ENCODE results near the gene TYW1.
"Not testable (repeated sequence)": the region's sequence is repeated elsewhere in the genome, so short reads cannot be mapped to it uniquely, and the experiment has no call there.

The TYW1 gene

GRCh38 chr7:67163285-67163684 lies 166.7 kb downstream of the TYW1 start:
- H3K4me3 ChIP-seq (ENCODE audit: control insufficient read depth, low read depth, low read length); DNase-seq (ENCODE audit: low read depth): not testable (repeated sequence)

DNA sequence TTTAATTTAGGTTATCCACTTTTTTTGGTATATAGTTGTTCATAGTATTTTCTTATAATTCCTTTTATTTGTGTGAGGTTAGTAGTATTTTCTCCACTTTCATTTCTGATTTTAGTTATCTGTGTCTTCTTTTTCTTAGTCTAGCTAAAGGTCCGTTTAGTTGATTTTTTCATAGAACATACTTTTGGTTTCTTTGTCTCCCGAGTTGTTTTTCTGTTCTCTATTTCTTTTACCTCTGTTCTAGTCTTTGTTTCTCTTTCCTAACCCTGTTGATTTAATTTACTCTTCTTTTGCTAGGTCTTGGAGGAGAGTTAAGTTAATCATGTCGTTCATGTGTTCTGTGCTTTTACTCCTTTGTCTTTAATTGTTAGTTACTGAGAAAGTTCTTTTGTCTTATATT lies 174.5 kb downstream of the TYW1 start:
- not testable (repeated sequence) for H3K4me3 ChIP-seq (ENCODE audit: control insufficient read depth, low read depth, low read length); DNase-seq (ENCODE audit: low read depth)

DNA sequence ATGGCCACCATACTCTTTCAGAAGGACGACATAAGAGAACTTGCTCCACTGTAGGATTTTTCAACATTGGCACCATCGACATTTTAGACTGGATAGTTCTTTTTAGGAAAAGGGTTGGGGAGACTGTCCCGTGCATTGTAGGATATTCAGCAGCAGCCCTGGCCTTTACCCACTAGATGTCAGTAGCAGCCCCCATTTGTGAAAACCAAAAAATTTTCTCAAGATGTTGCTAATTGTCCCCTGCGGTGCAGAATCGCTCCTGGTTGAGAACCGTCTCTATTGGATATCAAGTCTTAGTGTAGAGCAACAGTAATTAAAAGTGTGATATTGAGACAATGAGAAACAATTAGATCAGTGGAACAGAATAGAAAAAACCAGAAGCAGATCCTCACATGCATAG lies 180.1 kb downstream of the TYW1 start:
- TF ChIP-seq CTCF (conservative IDR thresholded peaks at IDR 0.05; ENCODE audit: control insufficient read depth, insufficient read depth, low read depth, low read length): peak; percentile 12
- H3K4me3 ChIP-seq (ENCODE audit: control insufficient read depth, low read depth, low read length): not testable (repeated sequence)

DNA sequence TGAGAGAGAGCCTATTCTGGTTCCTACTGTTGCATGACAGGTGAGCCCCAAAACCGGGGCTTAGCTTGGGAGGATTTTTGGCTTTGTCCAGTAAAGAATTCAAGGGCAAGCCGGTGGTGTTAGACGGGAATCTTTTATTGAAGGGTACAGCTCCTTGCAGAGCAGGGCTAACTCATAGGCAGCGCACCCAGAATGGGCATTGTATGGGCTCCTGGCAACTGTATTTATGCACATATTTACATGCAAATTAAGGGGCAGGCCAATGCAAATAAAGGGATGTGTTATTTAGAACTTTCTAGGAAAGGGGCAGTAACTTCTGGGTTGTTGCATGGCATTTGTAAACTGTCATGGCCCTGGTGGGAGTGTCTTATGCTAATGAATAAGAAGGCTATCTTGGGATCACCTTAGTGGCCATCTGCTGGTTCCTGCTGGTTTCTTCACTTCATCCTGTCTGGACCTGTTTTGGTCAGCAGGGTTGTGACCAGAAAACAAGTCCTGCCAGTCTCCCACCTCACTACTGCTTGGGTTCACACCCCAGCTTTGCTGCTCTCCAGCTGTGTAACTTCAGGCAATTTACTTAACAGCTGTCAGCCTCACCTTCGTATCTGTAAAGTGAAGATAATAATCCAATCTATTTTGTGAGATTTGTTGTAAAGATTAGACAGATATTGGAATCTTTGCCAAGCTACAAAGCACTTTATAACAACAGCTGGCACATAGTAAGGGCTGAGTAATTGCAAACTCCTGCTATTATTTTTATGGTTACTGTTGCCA lies 182.5 kb downstream of the TYW1 start:
- DNase-seq (ENCODE audit: low read depth); H3K4me3 ChIP-seq (ENCODE audit: control insufficient read depth, low read depth, low read length): not testable (repeated sequence)

More for the DNA sequence above, 180.1 kb downstream of the TYW1 start:
- DNase-seq (ENCODE audit: low read depth): not testable (repeated sequence)

GRCh38 chr7:67182956-67183750 lies 186.5 kb downstream of the TYW1 start:
- DNase-seq (ENCODE audit: low read depth): peak; percentile 19
- not testable (repeated sequence) for H3K4me3 ChIP-seq (ENCODE audit: control insufficient read depth, low read depth, low read length)

GRCh38 chr7:67184912-67185659 lies 188.5 kb downstream of the TYW1 start:
- DNase-seq (ENCODE audit: low read depth); H3K4me3 ChIP-seq (ENCODE audit: control insufficient read depth, low read depth, low read length): not testable (repeated sequence)

- not testable (repeated sequence) for H3K4me3 ChIP-seq (ENCODE audit: control insufficient read depth, low read depth, low read length); DNase-seq (ENCODE audit: low read depth)
Observed at GRCh38 chr7:67185660-67186129, 189.1 kb downstream of the TYW1 start.

- H3K4me3 ChIP-seq (ENCODE audit: control insufficient read depth, low read depth, low read length); DNase-seq (ENCODE audit: low read depth): not testable (repeated sequence)
Observed at GRCh38 chr7:67189160-67189559, 192.5 kb downstream of the TYW1 start.

GRCh38 chr7:67189801-67190465 lies 193.3 kb downstream of the TYW1 start:
- not testable (repeated sequence) for DNase-seq (ENCODE audit: low read depth); H3K4me3 ChIP-seq (ENCODE audit: control insufficient read depth, low read depth, low read length)

DNA sequence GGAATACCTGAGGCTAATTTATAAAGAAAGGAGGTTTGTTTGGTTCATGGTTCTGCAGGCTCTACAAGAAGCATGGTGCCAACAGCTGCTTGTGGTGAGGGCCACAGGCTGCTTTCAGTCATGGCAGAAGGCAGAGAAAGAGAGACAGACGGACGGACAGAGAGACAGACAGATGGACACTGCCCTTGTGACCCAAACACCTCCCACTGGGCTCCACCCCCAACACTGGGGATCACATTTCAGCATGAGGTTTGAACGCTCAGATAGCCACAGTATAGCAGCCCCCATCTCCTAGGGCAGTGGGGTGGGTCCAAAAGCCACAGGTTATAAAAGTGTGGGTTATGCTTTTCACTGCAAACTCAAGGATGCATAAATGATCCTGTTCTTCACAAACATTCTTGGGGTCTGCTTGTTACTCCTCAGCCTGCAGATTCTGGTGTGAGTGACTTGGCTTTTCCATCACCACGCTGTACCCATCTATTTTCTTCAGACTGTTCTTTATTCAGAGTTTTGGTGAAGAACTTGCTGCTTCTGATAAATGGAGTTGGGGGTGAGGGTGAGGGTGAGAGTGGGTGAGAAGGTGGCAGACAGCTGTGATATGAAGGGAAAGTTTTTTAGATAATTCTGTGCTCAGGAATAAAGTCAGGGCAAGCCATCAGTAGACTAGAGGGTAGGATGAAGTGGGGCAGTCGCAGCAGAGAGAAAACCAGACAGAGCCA lies 194.5 kb downstream of the TYW1 start:
- DNase-seq (ENCODE audit: low read depth): not testable (repeated sequence)

DNA sequence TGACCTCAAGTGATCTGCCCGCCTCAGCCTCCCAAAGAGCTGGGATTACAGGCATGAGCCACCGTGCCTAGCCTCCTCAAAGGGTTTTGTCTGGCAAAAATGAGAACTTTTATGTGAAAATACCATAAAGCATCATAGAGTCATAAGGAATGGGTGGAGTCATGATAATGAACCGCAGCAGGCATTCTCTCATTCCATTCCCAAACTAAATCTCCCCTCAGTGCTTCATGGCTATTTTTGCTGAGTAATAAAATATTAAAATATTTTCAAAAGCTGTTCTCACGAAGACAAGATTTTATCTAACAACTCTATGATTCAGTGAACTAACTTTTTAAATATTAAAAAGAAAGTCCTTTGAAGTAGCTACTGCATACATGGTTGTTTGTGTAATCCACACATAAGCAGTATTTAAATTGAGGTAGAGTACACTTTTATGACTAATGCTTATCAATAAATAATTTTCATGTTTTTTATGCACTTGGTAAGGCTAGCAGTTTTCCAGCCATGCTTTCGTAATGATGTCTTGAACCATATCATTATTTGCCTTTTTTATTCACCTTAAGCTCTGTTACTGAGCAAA lies 195.6 kb downstream of the TYW1 start:
- peak; percentile 7 for DNase-seq (ENCODE audit: low read depth)

More for the DNA sequence above, 194.5 kb downstream of the TYW1 start:
- H3K4me3 ChIP-seq (ENCODE audit: control insufficient read depth, low read depth, low read length): not testable (repeated sequence)

DNA sequence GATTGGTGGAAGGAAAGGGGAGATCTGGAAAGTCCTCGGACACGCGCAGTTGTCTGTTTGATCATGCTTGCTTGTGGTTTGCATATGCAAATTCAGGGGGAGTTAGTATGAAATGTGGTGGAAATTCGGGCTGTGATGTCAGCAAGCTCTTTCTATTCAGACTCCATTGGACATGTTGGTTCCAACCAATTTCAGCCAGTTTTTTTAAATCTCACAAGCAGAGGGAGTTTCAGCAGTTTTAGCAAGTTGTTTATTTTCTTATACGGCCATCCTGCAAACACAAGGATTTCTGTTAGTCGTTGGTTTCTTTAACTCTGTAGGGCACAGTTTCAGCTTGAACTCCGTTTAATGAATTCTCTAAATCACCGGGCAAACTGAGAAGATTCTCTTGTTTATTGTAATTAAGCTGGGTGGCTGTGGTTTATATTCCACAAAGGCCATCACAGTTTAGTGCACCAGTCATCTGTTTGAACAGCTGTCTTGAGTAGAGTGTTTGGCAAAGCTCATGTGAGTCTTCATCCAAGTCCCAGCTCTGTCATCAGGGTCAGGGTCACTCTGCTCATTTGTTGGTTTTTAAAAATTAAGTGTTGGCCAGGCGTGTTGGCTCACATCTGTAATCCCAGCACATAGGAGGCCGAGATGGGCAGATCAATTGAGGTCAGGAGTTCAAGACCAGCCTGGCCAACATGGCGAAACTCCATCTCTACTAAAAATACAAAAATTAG lies 196.4 kb downstream of the TYW1 start:
- DNase-seq (ENCODE audit: low read depth): peak; percentile 88
- H3K4me3 ChIP-seq (ENCODE audit: control insufficient read depth, low read depth, low read length): not testable (repeated sequence)

More for the DNA sequence above, 195.6 kb downstream of the TYW1 start:
- H3K4me3 ChIP-seq (ENCODE audit: control insufficient read depth, low read depth, low read length): not testable (repeated sequence)

- H3K4me3 ChIP-seq (ENCODE audit: control insufficient read depth, low read depth, low read length); DNase-seq (ENCODE audit: low read depth): not testable (repeated sequence)
Observed at GRCh38 chr7:67196176-67196575, 199.5 kb downstream of the TYW1 start.

DNA sequence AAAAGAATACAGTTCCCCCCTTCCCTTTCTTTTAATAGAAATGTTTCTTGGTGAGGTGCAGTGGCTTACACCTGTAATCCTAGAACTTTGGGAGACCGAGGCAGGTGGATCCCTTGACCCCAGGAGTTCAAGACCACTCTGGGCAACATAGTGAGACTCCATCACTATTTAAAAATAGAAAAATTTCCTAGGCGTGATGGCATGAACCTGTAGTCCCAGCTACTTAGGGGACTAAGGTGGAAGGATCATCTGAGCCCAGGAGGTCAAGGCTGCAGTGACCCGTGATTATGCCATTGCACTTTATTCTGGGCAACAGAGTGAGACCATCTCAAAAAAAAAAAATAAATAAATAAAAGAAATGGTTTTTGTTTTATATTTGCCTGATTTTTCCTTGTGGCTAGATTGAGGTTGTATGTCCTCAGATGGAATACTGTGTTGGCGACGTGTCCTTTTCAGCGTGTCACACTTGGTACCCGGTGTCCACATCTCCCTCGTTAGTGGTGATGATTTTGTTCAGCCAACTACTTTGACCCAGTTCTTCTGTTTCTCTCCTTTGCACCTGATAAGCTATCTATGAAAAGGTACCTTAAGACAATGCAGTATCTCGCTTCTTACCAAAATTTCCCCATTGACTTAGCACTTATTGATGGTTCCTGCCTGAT lies 202.4 kb downstream of the TYW1 start:
- DNase-seq (ENCODE audit: low read depth); H3K4me3 ChIP-seq (ENCODE audit: control insufficient read depth, low read depth, low read length): not testable (repeated sequence)

DNA sequence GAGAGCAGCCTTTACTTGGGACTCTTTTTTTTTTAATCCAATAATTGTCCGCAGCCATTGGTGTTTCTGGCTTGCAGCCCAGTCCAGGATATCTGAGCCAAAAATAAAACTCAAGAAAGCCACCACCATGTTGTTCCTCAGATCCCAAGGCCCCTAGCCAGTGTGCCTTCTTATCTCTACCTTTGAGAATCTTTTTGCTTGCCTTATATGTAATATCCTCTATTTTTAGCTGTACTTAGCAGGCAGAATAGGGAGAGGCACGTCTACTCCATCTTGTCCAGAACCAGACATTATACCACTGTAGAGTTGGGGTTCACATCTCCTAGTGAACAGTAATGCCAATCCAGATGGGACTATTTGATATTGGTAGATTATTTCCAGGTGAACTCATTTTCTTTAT lies 209.1 kb downstream of the TYW1 start:
- H3K4me3 ChIP-seq (ENCODE audit: control insufficient read depth, low read depth, low read length); DNase-seq (ENCODE audit: low read depth): not testable (repeated sequence)

Data from fibroblast of mammary gland (primary cell).